Suprapubic skin (tissue), 3 donors: ENCODE results near the gene BMP8B.

Experiments used
- POLR2A ChIP-seq, 2 donors: fragments of 450-650 bp; IDR thresholded peaks; one replicate each; pipeline ENCODE4 v1.6.1; 2017; ENCODE audit warnings: antibody characterized with exemption in 2 of 2, mild to moderate bottlenecking in 2 of 2, moderate library complexity in 2 of 2
- TF ChIP-seq, protein P1 (sequence below), 2 donors: fragments of 200-600 bp in 1 of 2; fragments of 450-650 bp in 1 of 2; sonication (generic) in 1 of 2; IDR thresholded peaks; one replicate each; pipeline ENCODE4 v1.5.1; 2016 to 2019; ENCODE audit warnings: antibody characterized with exemption in 2 of 2, mild to moderate bottlenecking in 1 of 2, moderate library complexity in 1 of 2

DNA sequence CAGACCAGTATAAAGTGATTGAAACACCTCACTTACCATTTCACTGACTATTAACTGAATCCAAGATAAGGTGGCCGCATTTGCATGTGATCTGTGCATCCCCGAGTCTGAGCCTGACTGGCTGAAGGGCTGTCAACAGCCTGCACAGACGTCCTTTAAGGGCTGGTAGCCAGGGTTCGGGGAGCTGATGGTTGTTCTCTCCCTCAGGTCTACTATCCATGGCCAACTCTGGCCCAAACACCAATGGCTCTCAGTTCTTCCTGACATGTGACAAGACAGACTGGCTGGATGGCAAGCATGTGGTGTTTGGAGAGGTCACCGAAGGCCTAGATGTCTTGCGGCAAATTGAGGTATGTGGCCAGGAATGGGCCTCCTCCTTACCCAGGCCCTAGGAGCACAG lies 36.0 kb downstream of the BMP8B start:
- TF ChIP-seq, protein P1, sequence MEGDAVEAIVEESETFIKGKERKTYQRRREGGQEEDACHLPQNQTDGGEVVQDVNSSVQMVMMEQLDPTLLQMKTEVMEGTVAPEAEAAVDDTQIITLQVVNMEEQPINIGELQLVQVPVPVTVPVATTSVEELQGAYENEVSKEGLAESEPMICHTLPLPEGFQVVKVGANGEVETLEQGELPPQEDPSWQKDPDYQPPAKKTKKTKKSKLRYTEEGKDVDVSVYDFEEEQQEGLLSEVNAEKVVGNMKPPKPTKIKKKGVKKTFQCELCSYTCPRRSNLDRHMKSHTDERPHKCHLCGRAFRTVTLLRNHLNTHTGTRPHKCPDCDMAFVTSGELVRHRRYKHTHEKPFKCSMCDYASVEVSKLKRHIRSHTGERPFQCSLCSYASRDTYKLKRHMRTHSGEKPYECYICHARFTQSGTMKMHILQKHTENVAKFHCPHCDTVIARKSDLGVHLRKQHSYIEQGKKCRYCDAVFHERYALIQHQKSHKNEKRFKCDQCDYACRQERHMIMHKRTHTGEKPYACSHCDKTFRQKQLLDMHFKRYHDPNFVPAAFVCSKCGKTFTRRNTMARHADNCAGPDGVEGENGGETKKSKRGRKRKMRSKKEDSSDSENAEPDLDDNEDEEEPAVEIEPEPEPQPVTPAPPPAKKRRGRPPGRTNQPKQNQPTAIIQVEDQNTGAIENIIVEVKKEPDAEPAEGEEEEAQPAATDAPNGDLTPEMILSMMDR (IDR thresholded peaks at IDR 0.05) = no peak
- TF ChIP-seq POLR2A (IDR thresholded peaks at IDR 0.05) = no peak
